Lung (tissue), 16 donors: ENCODE results near the gene WDR1. TPM values are rescaled to one million over a fixed set of nuclear protein-coding genes. Genes with fewer than 3 reads are reported as not detected.
A peak's percentile ranks its signal among the peaks of the same experiment; 100 is the strongest.

Experiments
- ATAC-seq: fragments of 200-7000 bp; cut with Tn5 transposase; one replicate; pipeline ENCODE4 v1.9.1; 2020; ENCODE audit warnings: moderate number of reproducible peaks; ENCODE audit not compliant: insufficient read depth, low FRiP score
- DNase-seq, 3 donors: peaks; one replicate each; pipeline ENCODE4 v3.0.0-alpha.2; 2013 to 2017
- H3K27ac ChIP-seq, 2 donors: one replicate each; pipeline ENCODE4 v1.5.1; 2013; ENCODE audit warnings: mild to moderate bottlenecking in 2 of 2, moderate library complexity in 2 of 2, control low read depth in 1 of 2, inconsistent platforms in 1 of 2, low read depth in 1 of 2, low read length in 1 of 2
- H3K27me3 ChIP-seq, 3 donors: one replicate each; pipeline ENCODE4 v1.5.1; 2013; ENCODE audit warnings: low read length in 2 of 3; ENCODE audit not compliant: control insufficient read depth in 3 of 3, insufficient read depth in 3 of 3
- H3K36me3 ChIP-seq, 4 donors: one replicate each; pipeline ENCODE4 v1.5.1; 2013; ENCODE audit warnings: low read length in 4 of 4, mild to moderate bottlenecking in 1 of 4, moderate library complexity in 1 of 4; ENCODE audit not compliant: control insufficient read depth in 4 of 4, insufficient read depth in 4 of 4
- H3K4me1 ChIP-seq, 5 donors: one replicate each; pipeline ENCODE4 v1.5.1; 2013; ENCODE audit warnings: low read length in 5 of 5, mild to moderate bottlenecking in 2 of 5, moderate library complexity in 1 of 5; ENCODE audit not compliant: control insufficient read depth in 5 of 5, insufficient read depth in 5 of 5
- H3K4me3 ChIP-seq: one replicate; pipeline ENCODE4 v1.5.1; 2013; ENCODE audit warnings: mild to moderate bottlenecking, control low read depth, moderate library complexity
- H3K9ac ChIP-seq, 2 donors: one replicate each; pipeline ENCODE4 v1.5.1; 2013; ENCODE audit warnings: low read length in 2 of 2, control low read depth in 1 of 2; ENCODE audit not compliant: insufficient read depth in 1 of 2
- H3K9me3 ChIP-seq, 4 donors: one replicate each; pipeline ENCODE4 v1.5.1; 2013; ENCODE audit warnings: low read length in 3 of 4, mild to moderate bottlenecking in 1 of 4, moderate library complexity in 1 of 4; ENCODE audit not compliant: control insufficient read depth in 4 of 4, insufficient read depth in 3 of 4
- WGBS, 2 donors: extraction: QIAGEN DNeasy Blood & Tissue Kit; methylation state at CpG; one replicate each; pipeline ENCODE4 v1.1.7; 2013; 5-methylcytosine and 5-hydroxymethylcytosine counted together
- long read RNA-seq, 5 donors: transcript quantifications; one replicate each; lab custom pipeline, GENCODE V29; 2026
- polyA plus RNA-seq, 2 donors: library from polyadenylated mRNA; stranded (reverse); fragments of 200-250 nt; gene quantifications; one replicate each; pipeline ENCODE4 v1.2.1, GENCODE V29; 2013
- total RNA-seq, 2 donors: library from RNA; depleted of rRNA in 1 of 2; stranded (reverse); fragments of >200 nt in 1 of 2; gene quantifications; one replicate each; pipeline ENCODE4 v1.2.1, GENCODE V29; 2014 to 2021
- TF ChIP-seq, protein P1 (sequence below): IDR thresholded peaks from 2 replicates; pipeline ENCODE4 v1.5.1; 2012; ENCODE audit warnings: mild to moderate bottlenecking; ENCODE audit errors: control extremely low read depth, extremely low read depth
- donor health status: control.
- donor health status: control.
- donor health status: Bipolar disorder and iron deficiency.
- donor health status: healthy.
- donor health status: DM: yes; HTN: yes; CAD: no.

Gene WDR1, protein sequence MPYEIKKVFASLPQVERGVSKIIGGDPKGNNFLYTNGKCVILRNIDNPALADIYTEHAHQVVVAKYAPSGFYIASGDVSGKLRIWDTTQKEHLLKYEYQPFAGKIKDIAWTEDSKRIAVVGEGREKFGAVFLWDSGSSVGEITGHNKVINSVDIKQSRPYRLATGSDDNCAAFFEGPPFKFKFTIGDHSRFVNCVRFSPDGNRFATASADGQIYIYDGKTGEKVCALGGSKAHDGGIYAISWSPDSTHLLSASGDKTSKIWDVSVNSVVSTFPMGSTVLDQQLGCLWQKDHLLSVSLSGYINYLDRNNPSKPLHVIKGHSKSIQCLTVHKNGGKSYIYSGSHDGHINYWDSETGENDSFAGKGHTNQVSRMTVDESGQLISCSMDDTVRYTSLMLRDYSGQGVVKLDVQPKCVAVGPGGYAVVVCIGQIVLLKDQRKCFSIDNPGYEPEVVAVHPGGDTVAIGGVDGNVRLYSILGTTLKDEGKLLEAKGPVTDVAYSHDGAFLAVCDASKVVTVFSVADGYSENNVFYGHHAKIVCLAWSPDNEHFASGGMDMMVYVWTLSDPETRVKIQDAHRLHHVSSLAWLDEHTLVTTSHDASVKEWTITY
- total RNA-seq: 100 to 1,000 TPM; 116 to 325 TPM
- polyA plus RNA-seq: 100 to 1,000 TPM in 1 of 2 donors, 10 to 100 TPM in 1; 72.0 to 294 TPM
- long read RNA-seq, donor 1, transcript WDR1-213 (2 exons, 559 nt): minor isoform, 5 of 53 reads
- long read RNA-seq, donor 1, transcript WDR1-204 (15 exons, 3,054 nt): major isoform, 25 of 53 reads
- long read RNA-seq, donor 1, partial matches to known transcripts: 20 of 53 reads
- long read RNA-seq, donor 1, other reads (novel, unspliced or antisense): 0 of 53 reads
- long read RNA-seq, donor 2, transcript WDR1-204 (15 exons, 3,054 nt): major isoform, 5 of 16 reads
- long read RNA-seq, donor 2, partial matches to known transcripts: 7 of 16 reads
- long read RNA-seq, donor 2, other reads (novel, unspliced or antisense): 0 of 16 reads
- long read RNA-seq, donor 3, transcript WDR1-204 (15 exons, 3,054 nt): major isoform, 14 of 30 reads
- long read RNA-seq, donor 3, transcript WDR1-213 (2 exons, 559 nt): minor isoform, 5 of 30 reads
- long read RNA-seq, donor 3, partial matches to known transcripts: 11 of 30 reads
- long read RNA-seq, donor 3, other reads (novel, unspliced or antisense): 0 of 30 reads
- long read RNA-seq, donor 4, transcript WDR1-204 (15 exons, 3,054 nt): major isoform, 5 of 15 reads
- long read RNA-seq, donor 4, partial matches to known transcripts: 6 of 15 reads
- long read RNA-seq, donor 4, other reads (novel, unspliced or antisense): 0 of 15 reads
- long read RNA-seq, donor 5, transcript WDR1-204 (15 exons, 3,054 nt): major isoform, 24 of 60 reads
- long read RNA-seq, donor 5, transcript WDR1-213 (2 exons, 559 nt): minor isoform, 5 of 60 reads
- long read RNA-seq, donor 5, partial matches to known transcripts: 29 of 60 reads
- long read RNA-seq, donor 5, other reads (novel, unspliced or antisense): 0 of 60 reads

DNA sequence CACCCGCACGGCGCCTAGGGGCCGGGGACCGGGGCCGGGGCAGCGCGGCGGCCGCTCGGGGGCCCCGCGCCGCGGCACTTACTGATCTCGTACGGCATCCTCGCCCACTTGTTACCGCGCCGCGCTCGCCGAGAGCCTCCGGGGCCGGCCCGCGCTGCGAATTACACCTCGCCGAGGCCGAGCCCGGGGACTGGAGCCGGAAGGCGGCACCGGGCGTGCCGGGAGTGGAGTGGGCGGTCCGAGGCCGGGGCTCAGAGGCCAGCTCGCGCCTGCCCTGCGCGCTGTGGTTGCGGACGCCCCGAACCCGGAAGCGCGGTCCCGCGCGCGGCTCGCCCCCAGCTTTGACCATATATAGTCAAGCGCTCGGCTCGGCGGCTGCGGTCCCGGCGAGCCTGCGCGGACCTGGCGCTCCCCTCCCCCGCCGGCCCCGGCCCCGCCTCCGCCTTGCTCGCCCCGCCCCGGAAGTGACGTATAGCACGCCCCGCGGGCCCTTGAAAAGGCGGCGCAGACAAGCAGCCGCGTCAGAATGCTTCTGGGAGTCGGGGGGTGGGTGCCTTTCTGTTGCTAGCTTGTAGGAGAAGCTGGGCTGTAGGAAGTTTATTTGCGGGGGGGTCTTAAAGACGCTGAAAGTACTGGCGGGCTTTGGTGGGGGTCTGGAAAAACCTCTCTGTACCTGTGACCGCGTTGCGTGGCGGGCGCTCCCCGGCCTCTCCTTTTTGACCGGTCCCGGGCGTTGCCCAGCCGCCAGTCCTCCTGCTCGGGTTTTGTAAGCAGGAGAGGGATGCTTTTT, at the start of gene WDR1:
Gene WDR1, minus strand, starts transcription at position 231 of the 790 bp plus-strand sequence. Its CDS starts 133 bp downstream, at position 98.
- TF ChIP-seq, protein P1, sequence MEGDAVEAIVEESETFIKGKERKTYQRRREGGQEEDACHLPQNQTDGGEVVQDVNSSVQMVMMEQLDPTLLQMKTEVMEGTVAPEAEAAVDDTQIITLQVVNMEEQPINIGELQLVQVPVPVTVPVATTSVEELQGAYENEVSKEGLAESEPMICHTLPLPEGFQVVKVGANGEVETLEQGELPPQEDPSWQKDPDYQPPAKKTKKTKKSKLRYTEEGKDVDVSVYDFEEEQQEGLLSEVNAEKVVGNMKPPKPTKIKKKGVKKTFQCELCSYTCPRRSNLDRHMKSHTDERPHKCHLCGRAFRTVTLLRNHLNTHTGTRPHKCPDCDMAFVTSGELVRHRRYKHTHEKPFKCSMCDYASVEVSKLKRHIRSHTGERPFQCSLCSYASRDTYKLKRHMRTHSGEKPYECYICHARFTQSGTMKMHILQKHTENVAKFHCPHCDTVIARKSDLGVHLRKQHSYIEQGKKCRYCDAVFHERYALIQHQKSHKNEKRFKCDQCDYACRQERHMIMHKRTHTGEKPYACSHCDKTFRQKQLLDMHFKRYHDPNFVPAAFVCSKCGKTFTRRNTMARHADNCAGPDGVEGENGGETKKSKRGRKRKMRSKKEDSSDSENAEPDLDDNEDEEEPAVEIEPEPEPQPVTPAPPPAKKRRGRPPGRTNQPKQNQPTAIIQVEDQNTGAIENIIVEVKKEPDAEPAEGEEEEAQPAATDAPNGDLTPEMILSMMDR: no peak
- WGBS, 2 donors: 1% methylated on average over 84 to 97 of the region's 97 CpGs

GRCh38 chr4:10164877-10165283, 48.3 kb upstream of the WDR1 start:
- DNase-seq (peak in 1 of 3 donors; percentile 27), ATAC-seq (no peak)
- no peak overlapping the region for H3K27ac ChIP-seq
- 36 to 41% methylated on average over 3 of the region's 3 CpGs for WGBS, 2 donors
- H3K4me1 ChIP-seq: no peaks in the 10 kb centered on the region
- H3K27me3 ChIP-seq: no peaks in the 10 kb centered on the region
- H3K36me3 ChIP-seq: no peaks in the 10 kb centered on the region
- no peaks in the 10 kb centered on the region for H3K9me3 ChIP-seq
- TF ChIP-seq, protein P1: peak; percentile 40
- H3K9ac ChIP-seq: no peak overlapping the region
- H3K4me3 ChIP-seq: no peak overlapping the region

More for the DNA sequence above, at the start of gene WDR1:
- Histone ChIP-seq H3K27me3 (no peaks in the 10 kb centered on the region), H3K27ac (peak within 1 kb of the TSS; percentile 99), H3K9me3 (no peaks in the 10 kb centered on the region), H3K9ac (peak within 1 kb of the TSS; percentile 86 to 95), H3K4me1 (peaks cover 3 to 40% (median 13%) of the 10 kb centered on the region in 5 donors), H3K36me3 (peaks cover 9 to 33% (median 19%) of the 10 kb centered on the region in 4 donors), H3K4me3 (peak within 1 kb of the TSS; percentile 92)
- ATAC-seq (peak; percentile 95), DNase-seq (peak; percentile 96 to 98 (median 98))

GRCh38 chr4:10163296-10163695, 46.7 kb upstream of the WDR1 start:
- TF ChIP-seq, protein P1: no peak
- 83 to 93% methylated on average over 1 of the region's 1 CpG for WGBS, 2 donors
- Histone ChIP-seq H3K27ac (no peak overlapping the region), H3K36me3 (no peaks in the 10 kb centered on the region), H3K4me1 (peaks cover 0 to 6% (median 0%) of the 10 kb centered on the region in 5 donors), H3K27me3 (no peaks in the 10 kb centered on the region), H3K9me3 (no peaks in the 10 kb centered on the region), H3K9ac (no peak overlapping the region), H3K4me3 (no peak overlapping the region)
- DNase-seq (no peak), ATAC-seq (no peak)
